H1 (cell line): ENCODE results near the gene CST9L. TPM values are rescaled to one million over a fixed set of nuclear protein-coding genes. Genes with fewer than 3 reads are reported as not detected.

Experiments used
- KDM5A ChIP-seq: fragments of 200-600 bp; IDR thresholded peaks from 2 replicates; pipeline ENCODE4 v1.7.1; 2012; ENCODE audit warnings: mild to moderate bottlenecking, low read length, inconsistent platforms, mixed read lengths
- polyA plus RNA-seq, 7 experiments: library from polyadenylated mRNA; depleted of rRNA in 3 of 7; stranded (reverse) in 5 of 7; unstranded in 2 of 7; fragments of >200 nt in 5 of 7; fragments of 200-250 nt in 2 of 7; gene quantifications; 1 replicate in 5 of 7; 2 replicates in 1 of 7; 4 replicates in 1 of 7; pipeline versions ENCODE4 v1.2.1 to v1.2.3, GENCODE V29; 2011 to 2013; ENCODE audit warnings: missing spikeins in 2 of 7, mixed read lengths in 2 of 7
- total RNA-seq: library from RNA; stranded (reverse); fragmentation: NEBNext Ultra II Directional; extraction: Animal tissue kit (Norgen Biotek cat#: 25700); gene quantifications from 2 replicates; pipeline ENCODE4 v1.2.1, GENCODE V29; 2021
- TF ChIP-seq, protein P1 (sequence below): fragments of 300-600 bp; sonication (generic); IDR thresholded peaks from 2 replicates; pipeline ENCODE4 v1.7.1; 2012; ENCODE audit warnings: low read length, moderate library complexity, mild to moderate bottlenecking, inconsistent platforms; ENCODE audit not compliant: insufficient replicate concordance

Gene CST9L
- total and polyA plus RNA-seq, 2 of the 8 experiments (the other 6 are each of a cell fraction or from before 2014, with no cell fraction given) = not detected

DNA sequence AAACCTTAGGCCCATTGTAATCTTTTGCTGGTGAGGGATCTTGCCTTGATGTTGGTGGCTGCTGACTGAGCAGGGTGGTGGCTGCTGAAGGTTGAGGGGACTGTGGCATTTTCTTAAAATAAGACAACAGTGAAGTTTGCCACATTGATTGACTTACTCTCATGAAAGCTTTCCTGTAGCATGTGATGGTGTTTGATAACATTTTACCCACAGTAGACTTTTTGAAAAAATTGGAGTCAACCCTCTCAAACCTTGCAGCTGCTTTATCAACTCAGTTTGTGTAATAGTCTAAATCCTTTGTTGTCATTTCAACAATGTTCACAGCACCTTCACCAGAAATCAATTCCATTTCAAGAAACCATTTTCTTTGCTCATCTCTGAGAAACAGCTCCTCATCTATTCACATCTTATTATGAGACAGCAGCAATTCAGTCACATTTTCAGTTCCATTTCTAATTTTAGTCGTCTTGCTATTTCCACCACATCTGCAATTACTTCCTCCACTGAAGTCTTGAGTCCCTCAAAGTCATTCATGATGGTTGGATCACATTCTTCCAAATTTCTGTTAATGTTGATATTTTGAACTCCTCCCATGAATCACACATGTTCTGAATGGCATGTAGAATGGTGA lies 37.2 kb downstream of the CST9L start (continued):
- TF ChIP-seq, protein P1, sequence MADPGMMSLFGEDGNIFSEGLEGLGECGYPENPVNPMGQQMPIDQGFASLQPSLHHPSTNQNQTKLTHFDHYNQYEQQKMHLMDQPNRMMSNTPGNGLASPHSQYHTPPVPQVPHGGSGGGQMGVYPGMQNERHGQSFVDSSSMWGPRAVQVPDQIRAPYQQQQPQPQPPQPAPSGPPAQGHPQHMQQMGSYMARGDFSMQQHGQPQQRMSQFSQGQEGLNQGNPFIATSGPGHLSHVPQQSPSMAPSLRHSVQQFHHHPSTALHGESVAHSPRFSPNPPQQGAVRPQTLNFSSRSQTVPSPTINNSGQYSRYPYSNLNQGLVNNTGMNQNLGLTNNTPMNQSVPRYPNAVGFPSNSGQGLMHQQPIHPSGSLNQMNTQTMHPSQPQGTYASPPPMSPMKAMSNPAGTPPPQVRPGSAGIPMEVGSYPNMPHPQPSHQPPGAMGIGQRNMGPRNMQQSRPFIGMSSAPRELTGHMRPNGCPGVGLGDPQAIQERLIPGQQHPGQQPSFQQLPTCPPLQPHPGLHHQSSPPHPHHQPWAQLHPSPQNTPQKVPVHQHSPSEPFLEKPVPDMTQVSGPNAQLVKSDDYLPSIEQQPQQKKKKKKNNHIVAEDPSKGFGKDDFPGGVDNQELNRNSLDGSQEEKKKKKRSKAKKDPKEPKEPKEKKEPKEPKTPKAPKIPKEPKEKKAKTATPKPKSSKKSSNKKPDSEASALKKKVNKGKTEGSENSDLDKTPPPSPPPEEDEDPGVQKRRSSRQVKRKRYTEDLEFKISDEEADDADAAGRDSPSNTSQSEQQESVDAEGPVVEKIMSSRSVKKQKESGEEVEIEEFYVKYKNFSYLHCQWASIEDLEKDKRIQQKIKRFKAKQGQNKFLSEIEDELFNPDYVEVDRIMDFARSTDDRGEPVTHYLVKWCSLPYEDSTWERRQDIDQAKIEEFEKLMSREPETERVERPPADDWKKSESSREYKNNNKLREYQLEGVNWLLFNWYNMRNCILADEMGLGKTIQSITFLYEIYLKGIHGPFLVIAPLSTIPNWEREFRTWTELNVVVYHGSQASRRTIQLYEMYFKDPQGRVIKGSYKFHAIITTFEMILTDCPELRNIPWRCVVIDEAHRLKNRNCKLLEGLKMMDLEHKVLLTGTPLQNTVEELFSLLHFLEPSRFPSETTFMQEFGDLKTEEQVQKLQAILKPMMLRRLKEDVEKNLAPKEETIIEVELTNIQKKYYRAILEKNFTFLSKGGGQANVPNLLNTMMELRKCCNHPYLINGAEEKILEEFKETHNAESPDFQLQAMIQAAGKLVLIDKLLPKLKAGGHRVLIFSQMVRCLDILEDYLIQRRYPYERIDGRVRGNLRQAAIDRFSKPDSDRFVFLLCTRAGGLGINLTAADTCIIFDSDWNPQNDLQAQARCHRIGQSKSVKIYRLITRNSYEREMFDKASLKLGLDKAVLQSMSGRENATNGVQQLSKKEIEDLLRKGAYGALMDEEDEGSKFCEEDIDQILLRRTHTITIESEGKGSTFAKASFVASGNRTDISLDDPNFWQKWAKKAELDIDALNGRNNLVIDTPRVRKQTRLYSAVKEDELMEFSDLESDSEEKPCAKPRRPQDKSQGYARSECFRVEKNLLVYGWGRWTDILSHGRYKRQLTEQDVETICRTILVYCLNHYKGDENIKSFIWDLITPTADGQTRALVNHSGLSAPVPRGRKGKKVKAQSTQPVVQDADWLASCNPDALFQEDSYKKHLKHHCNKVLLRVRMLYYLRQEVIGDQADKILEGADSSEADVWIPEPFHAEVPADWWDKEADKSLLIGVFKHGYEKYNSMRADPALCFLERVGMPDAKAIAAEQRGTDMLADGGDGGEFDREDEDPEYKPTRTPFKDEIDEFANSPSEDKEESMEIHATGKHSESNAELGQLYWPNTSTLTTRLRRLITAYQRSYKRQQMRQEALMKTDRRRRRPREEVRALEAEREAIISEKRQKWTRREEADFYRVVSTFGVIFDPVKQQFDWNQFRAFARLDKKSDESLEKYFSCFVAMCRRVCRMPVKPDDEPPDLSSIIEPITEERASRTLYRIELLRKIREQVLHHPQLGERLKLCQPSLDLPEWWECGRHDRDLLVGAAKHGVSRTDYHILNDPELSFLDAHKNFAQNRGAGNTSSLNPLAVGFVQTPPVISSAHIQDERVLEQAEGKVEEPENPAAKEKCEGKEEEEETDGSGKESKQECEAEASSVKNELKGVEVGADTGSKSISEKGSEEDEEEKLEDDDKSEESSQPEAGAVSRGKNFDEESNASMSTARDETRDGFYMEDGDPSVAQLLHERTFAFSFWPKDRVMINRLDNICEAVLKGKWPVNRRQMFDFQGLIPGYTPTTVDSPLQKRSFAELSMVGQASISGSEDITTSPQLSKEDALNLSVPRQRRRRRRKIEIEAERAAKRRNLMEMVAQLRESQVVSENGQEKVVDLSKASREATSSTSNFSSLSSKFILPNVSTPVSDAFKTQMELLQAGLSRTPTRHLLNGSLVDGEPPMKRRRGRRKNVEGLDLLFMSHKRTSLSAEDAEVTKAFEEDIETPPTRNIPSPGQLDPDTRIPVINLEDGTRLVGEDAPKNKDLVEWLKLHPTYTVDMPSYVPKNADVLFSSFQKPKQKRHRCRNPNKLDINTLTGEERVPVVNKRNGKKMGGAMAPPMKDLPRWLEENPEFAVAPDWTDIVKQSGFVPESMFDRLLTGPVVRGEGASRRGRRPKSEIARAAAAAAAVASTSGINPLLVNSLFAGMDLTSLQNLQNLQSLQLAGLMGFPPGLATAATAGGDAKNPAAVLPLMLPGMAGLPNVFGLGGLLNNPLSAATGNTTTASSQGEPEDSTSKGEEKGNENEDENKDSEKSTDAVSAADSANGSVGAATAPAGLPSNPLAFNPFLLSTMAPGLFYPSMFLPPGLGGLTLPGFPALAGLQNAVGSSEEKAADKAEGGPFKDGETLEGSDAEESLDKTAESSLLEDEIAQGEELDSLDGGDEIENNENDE = no peak
- no peak for TF ChIP-seq KDM5A
- TF ChIP-seq, all 59 proteins: peak for 0
